ENCODE results near the gene ZNF385D.

Gene ZNF385D

GRCh38 chr3:21747966-21748555 is 2.9 kb downstream of the ZNF385D start:
- no peak for DNase-seq

GRCh38 chr3:21747376-21747775 is 3.6 kb downstream of the ZNF385D start:
- DNase-seq: no peak

GRCh38 chr3:21745966-21746365 is 5.0 kb downstream of the ZNF385D start:
- DNase-seq: no peak

- DNase-seq: no peak
Observed at GRCh38 chr3:21744793-21745192, 6.2 kb downstream of the ZNF385D start.

GRCh38 chr3:21738935-21739702 is 11.9 kb downstream of the ZNF385D start:
- no peak for DNase-seq

GRCh38 chr3:21738283-21738682 is 12.7 kb downstream of the ZNF385D start:
- DNase-seq: no peak

GRCh38 chr3:21734746-21735145 is 16.3 kb downstream of the ZNF385D start:
- no peak for DNase-seq

- DNase-seq: no peak
Observed at GRCh38 chr3:21729888-21730459, 21.0 kb downstream of the ZNF385D start.

- DNase-seq: no peak
Observed at GRCh38 chr3:21729331-21729730, 21.7 kb downstream of the ZNF385D start.

GRCh38 chr3:21722768-21723167 is 28.2 kb downstream of the ZNF385D start:
- no peak for DNase-seq

- no peak for DNase-seq
Observed at GRCh38 chr3:21722301-21722700, 28.7 kb downstream of the ZNF385D start.

GRCh38 chr3:21718943-21719591 is 31.9 kb downstream of the ZNF385D start:
- DNase-seq: no peak

- DNase-seq: no peak
Observed at GRCh38 chr3:21718161-21718765, 32.7 kb downstream of the ZNF385D start.

GRCh38 chr3:21715662-21716061 is 35.3 kb downstream of the ZNF385D start:
- DNase-seq: no peak

- DNase-seq: no peak
Observed at GRCh38 chr3:21705769-21706168, 45.2 kb downstream of the ZNF385D start.

- no peak for DNase-seq
Observed at GRCh38 chr3:21704796-21705195, 46.2 kb downstream of the ZNF385D start.

GRCh38 chr3:21703291-21703690 is 47.7 kb downstream of the ZNF385D start:
- DNase-seq: no peak

GRCh38 chr3:21697707-21698106 is 53.3 kb downstream of the ZNF385D start:
- DNase-seq: no peak

- no peak for DNase-seq
Observed at GRCh38 chr3:21694506-21694905, 56.5 kb downstream of the ZNF385D start.

GRCh38 chr3:21691036-21691435 is 60.0 kb downstream of the ZNF385D start:
- no peak for DNase-seq

GRCh38 chr3:21682206-21682605 is 68.8 kb downstream of the ZNF385D start:
- DNase-seq: no peak

GRCh38 chr3:21673393-21673792 is 77.6 kb downstream of the ZNF385D start:
- no peak for DNase-seq

GRCh38 chr3:21672303-21672702 is 78.7 kb downstream of the ZNF385D start:
- no peak for DNase-seq
